IPS-20b (cell line): ENCODE results near the gene PRPF8.
"Not testable (repeated sequence)": the region's sequence is repeated elsewhere in the genome, so short reads cannot be mapped to it uniquely, and the experiment has no call there.

Source experiments
- H3K27ac ChIP-seq: one replicate; pipeline ENCODE4 v1.5.1; 2013; ENCODE audit warnings: low read length
- H3K27me3 ChIP-seq: 2 replicates; pipeline ENCODE4 v1.6.1; 2013; ENCODE audit warnings: mild to moderate bottlenecking, low read length, inconsistent platforms; ENCODE audit not compliant: insufficient read depth
- H3K36me3 ChIP-seq: 2 replicates; pipeline ENCODE4 v1.6.1; 2013; ENCODE audit warnings: low read depth, mild to moderate bottlenecking, inconsistent platforms, low read length, moderate library complexity; ENCODE audit not compliant: insufficient read depth
- H3K4me1 ChIP-seq: 2 replicates; pipeline ENCODE4 v1.6.1; 2013; ENCODE audit warnings: mild to moderate bottlenecking, control low read depth, inconsistent platforms, low read length, moderate library complexity; ENCODE audit not compliant: insufficient read depth
- H3K4me3 ChIP-seq: 2 replicates; pipeline ENCODE4 v1.5.1; 2013; ENCODE audit warnings: mild to moderate bottlenecking, low read length, inconsistent platforms
- H3K9ac ChIP-seq: 2 replicates; pipeline ENCODE4 v1.6.1; 2013; ENCODE audit warnings: low read depth, mild to moderate bottlenecking, inconsistent platforms, low read length, moderate library complexity
- H3K9me3 ChIP-seq: 2 replicates; pipeline ENCODE4 v1.6.1; 2013; ENCODE audit warnings: mild to moderate bottlenecking, low read depth, low read length, inconsistent platforms; ENCODE audit not compliant: insufficient read depth

PRPF8 gene

GRCh38 chr17:1676401-1676800 lies 8.3 kb downstream of the PRPF8 start:
- Histone ChIP-seq H3K4me3 (no peak overlapping the region), H3K27ac (no peak overlapping the region), H3K4me1 (no peaks in the 10 kb centered on the region), H3K27me3 (no peaks in the 10 kb centered on the region), H3K9ac (no peak overlapping the region), H3K9me3 (no peaks in the 10 kb centered on the region), H3K36me3 (peaks cover 97% of the 10 kb centered on the region)

- Histone ChIP-seq H3K27ac (no peak overlapping the region), H3K9me3 (no peaks in the 10 kb centered on the region), H3K27me3 (no peaks in the 10 kb centered on the region), H3K9ac (no peak overlapping the region), H3K4me1 (no peaks in the 10 kb centered on the region), H3K4me3 (no peak overlapping the region), H3K36me3 (peaks cover 96% of the 10 kb centered on the region)
Measured at GRCh38 chr17:1673041-1673785, 11.5 kb downstream of the PRPF8 start.

GRCh38 chr17:1663934-1664333 lies 20.7 kb downstream of the PRPF8 start:
- H3K9ac ChIP-seq, H3K27me3 ChIP-seq, H3K4me3 ChIP-seq, H3K9me3 ChIP-seq, H3K4me1 ChIP-seq, H3K27ac ChIP-seq: not testable (repeated sequence)
- peaks cover 96% of the 10 kb centered on the region for H3K36me3 ChIP-seq

GRCh38 chr17:1661045-1661444 lies 23.6 kb downstream of the PRPF8 start:
- no peaks in the 10 kb centered on the region for H3K9me3 ChIP-seq
- no peaks in the 10 kb centered on the region for H3K27me3 ChIP-seq
- H3K27ac ChIP-seq: no peak overlapping the region
- H3K9ac ChIP-seq: no peak overlapping the region
- H3K36me3 ChIP-seq: peaks cover 96% of the 10 kb centered on the region
- H3K4me1 ChIP-seq: no peaks in the 10 kb centered on the region
- H3K4me3 ChIP-seq: no peak overlapping the region

GRCh38 chr17:1658100-1658499 lies 26.6 kb downstream of the PRPF8 start:
- H3K36me3 ChIP-seq: peaks cover 98% of the 10 kb centered on the region
- H3K27ac ChIP-seq: no peak overlapping the region
- no peak overlapping the region for H3K9ac ChIP-seq
- no peaks in the 10 kb centered on the region for H3K4me1 ChIP-seq
- H3K27me3 ChIP-seq: no peaks in the 10 kb centered on the region
- no peak overlapping the region for H3K4me3 ChIP-seq
- no peaks in the 10 kb centered on the region for H3K9me3 ChIP-seq

- peaks cover 81% of the 10 kb centered on the region for H3K36me3 ChIP-seq
Measured at GRCh38 chr17:1653735-1654134, 30.9 kb downstream of the PRPF8 start.

GRCh38 chr17:1652794-1653193 lies 31.9 kb downstream of the PRPF8 start:
- not testable (repeated sequence) for H3K9me3 ChIP-seq, H3K4me1 ChIP-seq, H3K4me3 ChIP-seq, H3K27me3 ChIP-seq, H3K9ac ChIP-seq, H3K27ac ChIP-seq
- peaks cover 71% of the 10 kb centered on the region for H3K36me3 ChIP-seq

More at GRCh38 chr17:1653735-1654134, 30.9 kb downstream of the PRPF8 start:
- no peak overlapping the region for H3K4me3 ChIP-seq
- H3K27me3 ChIP-seq: no peaks in the 10 kb centered on the region
- peaks cover 5% of the 10 kb centered on the region for H3K4me1 ChIP-seq
- no peaks in the 10 kb centered on the region for H3K9me3 ChIP-seq
- no peak overlapping the region for H3K9ac ChIP-seq
- H3K27ac ChIP-seq: no peak overlapping the region

- no peaks in the 10 kb centered on the region for H3K9me3 ChIP-seq
- no peak overlapping the region for H3K4me3 ChIP-seq
- H3K36me3 ChIP-seq: peaks cover 59% of the 10 kb centered on the region
- peaks cover 5% of the 10 kb centered on the region for H3K4me1 ChIP-seq
- no peak overlapping the region for H3K9ac ChIP-seq
- no peak overlapping the region for H3K27ac ChIP-seq
- H3K27me3 ChIP-seq: peaks cover 10% of the 10 kb centered on the region
Measured at GRCh38 chr17:1651559-1651844, 33.2 kb downstream of the PRPF8 start.

GRCh38 chr17:1650731-1651558 lies 33.7 kb downstream of the PRPF8 start:
- Histone ChIP-seq H3K27ac (no peak overlapping the region), H3K27me3 (peaks cover 10% of the 10 kb centered on the region), H3K4me3 (no peak overlapping the region), H3K4me1 (peaks cover 5% of the 10 kb centered on the region), H3K9me3 (no peaks in the 10 kb centered on the region), H3K36me3 (peaks cover 54% of the 10 kb centered on the region), H3K9ac (no peak overlapping the region)

GRCh38 chr17:1649844-1650501 lies 34.7 kb downstream of the PRPF8 start, which contains the start of gene RILP:
RILP (minus strand) TSS chr17:1649866; CDS start chr17:1649804, 62 bp downstream.
- Histone ChIP-seq H3K36me3 (peaks cover 45% of the 10 kb centered on the region), H3K9ac (no peak within 1 kb of the TSS; the same call in none of the 2 replicates), H3K27ac (no peak within 1 kb of the TSS), H3K4me3 (peak within 1 kb of the TSS; percentile 70), H3K27me3 (peaks cover 12% of the 10 kb centered on the region), H3K4me1 (peaks cover 5% of the 10 kb centered on the region), H3K9me3 (no peaks in the 10 kb centered on the region)

GRCh38 chr17:1648963-1649843 lies 35.5 kb downstream of the PRPF8 start:
- H3K9me3 ChIP-seq: no peaks in the 10 kb centered on the region
- peaks cover 20% of the 10 kb centered on the region for H3K27me3 ChIP-seq
- H3K36me3 ChIP-seq: peaks cover 37% of the 10 kb centered on the region
- H3K4me3 ChIP-seq: peak overlapping the region; percentile 70
- H3K4me1 ChIP-seq: peaks cover 6% of the 10 kb centered on the region
- H3K27ac ChIP-seq: no peak overlapping the region
- H3K9ac ChIP-seq: no peak overlapping the region; the same call in 1 of the 2 replicates
